Right hindlimb (tissue), 1 donor: ENCODE results near the gene MEIOSIN.
"Not testable (repeated sequence)": the region's sequence is repeated elsewhere in the genome, so short reads cannot be mapped to it uniquely, and the experiment has no call there.

Source experiments
- DNase-seq: peaks from one replicate; pipeline ENCODE4 v3.0.0-alpha.2; 2018

MEIOSIN gene

DNA sequence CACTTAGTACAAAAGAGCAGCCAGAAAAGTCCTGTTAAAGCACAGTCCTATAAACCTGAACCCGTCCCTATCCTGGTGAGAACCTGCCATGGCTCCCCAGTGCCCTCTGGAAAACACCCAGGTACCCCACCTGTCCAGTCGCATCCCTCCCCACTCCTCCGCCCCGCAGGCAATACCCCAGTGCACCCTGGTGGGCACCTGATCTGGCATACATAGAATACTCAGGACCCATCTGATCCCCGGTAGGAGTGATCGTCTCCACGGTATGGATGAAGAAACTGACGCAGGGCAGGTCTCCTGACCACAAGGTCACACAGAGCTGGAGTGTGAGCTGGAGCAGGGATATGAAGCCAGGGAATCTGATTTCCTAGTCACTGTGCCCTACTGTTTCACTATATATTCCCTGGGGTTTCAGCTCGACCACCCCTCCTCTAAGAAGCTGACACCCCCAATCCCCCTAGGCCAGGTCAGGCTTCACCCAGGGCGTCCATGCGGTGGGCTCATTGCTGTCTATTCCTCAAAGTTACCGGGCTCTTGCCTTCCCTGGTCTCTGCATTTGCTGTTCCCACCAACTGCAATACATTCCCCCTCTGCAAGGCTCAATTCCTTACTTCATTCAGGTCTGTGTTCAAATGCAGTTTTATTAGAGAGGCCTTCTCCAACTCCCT is 15.1 kb upstream of the MEIOSIN start:
- DNase-seq: no peak

DNA sequence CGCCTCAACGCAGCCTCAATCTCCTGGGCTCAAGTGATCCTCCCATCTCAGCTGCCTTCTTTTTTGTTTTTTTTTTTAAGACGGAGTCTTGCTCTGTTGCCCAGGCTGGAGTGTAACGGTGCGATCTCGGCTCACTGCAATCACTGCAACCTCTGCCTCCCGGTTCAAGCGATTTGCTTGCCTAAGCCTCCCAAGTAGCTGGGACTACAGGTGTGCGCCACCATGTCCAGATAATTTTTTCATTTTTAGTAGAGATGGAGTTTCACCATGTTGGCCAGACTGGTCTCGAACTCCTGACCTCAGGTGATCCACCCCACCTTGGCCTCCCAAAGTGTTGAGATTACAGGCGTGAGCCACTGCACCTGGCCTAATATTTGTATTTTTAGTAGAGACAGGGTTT is 13.2 kb upstream of the MEIOSIN start:
- not testable (repeated sequence) for DNase-seq

DNA sequence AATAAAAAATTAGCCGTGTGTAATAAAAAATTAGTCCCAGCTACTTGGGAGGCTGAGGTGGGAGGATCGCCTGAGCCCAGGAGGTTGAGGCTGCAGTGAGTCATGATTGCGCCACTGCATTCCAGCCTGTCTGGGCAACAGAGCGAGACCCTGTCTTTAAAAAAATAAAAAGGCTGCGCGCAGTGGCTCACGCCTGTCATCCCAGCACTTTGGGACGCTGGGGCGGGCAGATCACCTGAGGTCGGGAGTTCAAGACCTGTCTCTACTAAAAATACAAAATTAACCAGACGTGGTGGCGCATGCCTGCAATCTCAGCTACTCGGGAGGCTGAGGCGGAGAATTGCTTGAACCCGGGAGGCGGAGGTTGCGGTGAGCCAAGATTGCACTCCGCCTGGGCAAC is 4.6 kb upstream of the MEIOSIN start:
- DNase-seq: not testable (repeated sequence)

DNA sequence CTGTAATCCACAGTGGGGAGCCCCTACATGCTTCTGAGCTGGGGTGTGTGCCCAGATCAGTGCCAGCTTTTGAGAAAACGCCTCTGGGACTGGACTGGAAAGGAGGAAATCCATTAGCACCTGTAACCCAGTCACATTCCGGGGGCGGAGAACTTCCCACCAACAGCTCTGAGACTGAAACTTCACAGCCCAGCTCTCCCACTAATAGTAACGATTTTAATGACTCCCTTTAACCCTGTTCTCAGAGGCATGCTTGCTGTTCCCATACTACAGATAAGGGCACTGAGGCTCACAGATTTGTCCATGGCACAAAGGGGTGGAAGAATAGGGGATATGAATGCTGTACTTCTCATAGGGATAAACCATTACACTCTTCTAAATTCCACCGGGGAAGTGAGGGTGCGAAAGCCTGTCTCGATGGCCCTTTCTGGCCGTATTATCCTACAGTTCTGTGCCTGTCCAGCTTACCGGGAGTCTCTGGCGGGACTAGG is 3.4 kb upstream of the MEIOSIN start:
- DNase-seq: no peak

DNA sequence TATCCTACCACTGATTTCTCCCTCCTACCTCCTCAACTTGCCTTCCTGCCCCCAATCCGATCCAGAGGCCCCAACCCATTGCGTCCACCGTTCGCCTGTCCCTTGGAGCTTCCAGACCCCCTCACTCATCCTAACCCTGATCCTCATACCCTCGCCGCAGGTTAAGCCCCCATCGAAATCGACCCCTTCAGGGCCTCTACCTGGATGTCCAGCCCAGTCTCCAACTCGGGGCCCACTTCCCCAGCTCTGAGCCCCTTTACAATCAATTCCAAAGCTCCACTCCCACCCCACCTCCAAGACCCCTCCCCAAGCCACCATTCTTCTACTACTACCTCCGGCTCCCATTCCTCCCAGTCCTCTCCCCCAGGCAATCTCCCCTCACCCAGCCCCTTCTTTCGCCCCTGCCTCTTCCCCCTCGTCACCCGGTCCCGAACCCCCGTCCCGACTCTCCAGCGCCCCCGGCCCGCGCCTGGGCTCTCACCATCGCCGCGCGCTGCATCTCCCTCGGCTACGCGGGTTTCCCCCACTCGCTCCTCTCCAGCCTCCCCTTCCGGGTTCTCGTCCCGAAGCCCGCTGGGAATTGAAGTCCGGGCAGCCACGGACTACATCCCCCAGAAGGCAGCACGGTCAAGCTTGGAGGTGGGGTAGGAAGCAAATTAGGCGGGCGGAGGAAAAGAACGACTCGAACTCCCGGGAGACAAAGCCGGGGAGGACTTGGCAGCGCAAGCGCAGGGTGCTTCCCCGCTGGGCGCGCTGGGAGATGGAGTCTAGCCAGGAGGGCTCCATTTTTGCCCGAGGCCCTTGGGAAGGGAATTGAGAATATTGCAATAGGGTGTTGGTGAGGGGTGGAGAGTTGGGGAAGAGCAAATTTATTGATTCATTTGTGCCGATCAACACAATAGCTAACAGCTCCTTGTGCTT is 2.6 kb upstream of the MEIOSIN start, which contains the start of gene FBXO46:
Gene FBXO46 (minus strand): TSS at position 529 of the 921 bp plus-strand sequence. CDS start 17,401 bp downstream, outside the sequence.
- peak; percentile 98 for DNase-seq

- DNase-seq: no peak
These were observed 6.5 kb downstream of the MEIOSIN start for GRCh38 chr19:45739498-45740439.

- DNase-seq: no peak
These were observed 9.7 kb downstream of the MEIOSIN start for GRCh38 chr19:45742969-45743368.

- no peak for DNase-seq
These were observed 12.4 kb downstream of the MEIOSIN start for GRCh38 chr19:45745606-45746005.

DNA sequence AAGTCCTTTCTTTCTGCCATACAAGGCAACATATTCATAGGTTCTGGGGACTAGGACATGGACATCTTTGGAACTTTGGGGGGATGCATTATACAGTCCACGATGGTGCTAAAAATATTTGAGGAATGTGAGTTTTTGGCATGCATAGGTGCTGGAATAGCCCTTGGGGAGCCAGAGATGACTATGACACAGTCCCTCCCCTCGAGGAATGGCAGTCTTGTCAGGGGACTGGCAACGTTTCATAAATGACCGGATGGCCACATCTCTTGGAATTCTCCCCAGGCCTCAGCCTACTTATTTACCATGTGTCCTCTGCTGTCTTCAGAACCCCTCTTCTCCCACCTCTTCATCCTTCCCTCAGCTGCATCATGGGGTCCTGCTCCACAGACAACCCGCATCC is 13.6 kb downstream of the MEIOSIN start:
- DNase-seq: no peak

DNA sequence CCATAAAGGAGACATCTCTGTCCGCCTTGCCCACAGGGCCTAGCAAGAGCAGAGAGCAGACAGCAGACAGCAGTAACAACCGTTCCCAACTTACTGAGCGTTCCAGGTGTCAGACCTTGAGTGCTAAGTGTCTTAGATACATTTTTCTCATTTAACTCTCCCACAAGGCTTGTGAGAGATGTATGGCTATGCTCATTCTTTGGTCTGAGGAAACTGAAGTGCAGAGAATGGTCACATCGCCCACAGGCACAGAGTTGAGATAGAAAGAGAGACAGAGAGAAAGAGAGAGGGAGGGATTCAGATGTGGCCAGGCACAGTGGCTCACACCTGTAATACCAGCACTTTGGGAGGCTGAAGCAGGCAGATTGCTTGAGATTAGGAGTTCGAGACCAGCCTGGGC is 14.3 kb downstream of the MEIOSIN start:
- no peak for DNase-seq

DNA sequence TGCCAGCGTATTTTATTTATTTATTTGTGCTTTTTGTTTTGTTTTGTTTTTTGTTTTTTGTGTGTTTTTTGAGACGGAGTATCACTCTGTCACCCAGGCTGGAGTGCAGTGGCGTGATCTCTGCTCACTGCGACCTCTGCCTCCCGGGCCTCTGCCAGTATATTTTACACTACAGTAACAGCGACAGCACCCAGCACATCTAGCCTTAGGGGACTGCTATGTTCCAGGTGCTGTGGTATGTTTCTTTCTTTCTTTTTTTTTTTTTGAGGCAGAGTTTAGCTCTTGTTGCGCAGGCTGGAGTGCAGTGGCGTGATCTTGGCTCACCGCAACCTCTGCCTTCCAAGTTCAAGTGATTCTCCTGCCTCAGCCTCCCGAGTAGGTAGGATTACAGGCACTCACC is 18.2 kb downstream of the MEIOSIN start:
- not testable (repeated sequence) for DNase-seq

- DNase-seq: no peak
These were observed 19.4 kb downstream of the MEIOSIN start for GRCh38 chr19:45752639-45753038.

- no peak for DNase-seq
These were observed 20.3 kb downstream of the MEIOSIN start for GRCh38 chr19:45753548-45753947.

DNA sequence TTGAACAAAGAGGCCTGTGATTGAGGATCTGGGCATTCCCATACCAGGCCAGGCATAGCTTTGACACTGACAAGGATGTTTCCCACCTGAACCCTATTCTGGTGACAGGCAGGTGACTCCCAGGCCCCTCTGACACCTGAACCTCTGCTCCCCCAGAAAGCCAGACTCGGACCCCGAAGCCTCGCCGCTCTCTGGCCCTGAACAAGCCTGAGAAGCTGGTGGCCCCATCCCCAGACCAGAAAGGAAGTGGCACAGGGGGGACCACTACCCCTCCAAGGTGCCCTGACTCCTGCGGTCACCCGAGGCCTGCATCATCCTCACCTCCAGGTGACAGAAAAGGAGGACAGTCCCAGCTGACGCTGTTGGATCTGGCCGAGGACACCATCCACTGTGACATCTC is 21.1 kb downstream of the MEIOSIN start:
- DNase-seq: no peak

- no peak for DNase-seq
These were observed 24.5 kb downstream of the MEIOSIN start for GRCh38 chr19:45757695-45758094.

DNA sequence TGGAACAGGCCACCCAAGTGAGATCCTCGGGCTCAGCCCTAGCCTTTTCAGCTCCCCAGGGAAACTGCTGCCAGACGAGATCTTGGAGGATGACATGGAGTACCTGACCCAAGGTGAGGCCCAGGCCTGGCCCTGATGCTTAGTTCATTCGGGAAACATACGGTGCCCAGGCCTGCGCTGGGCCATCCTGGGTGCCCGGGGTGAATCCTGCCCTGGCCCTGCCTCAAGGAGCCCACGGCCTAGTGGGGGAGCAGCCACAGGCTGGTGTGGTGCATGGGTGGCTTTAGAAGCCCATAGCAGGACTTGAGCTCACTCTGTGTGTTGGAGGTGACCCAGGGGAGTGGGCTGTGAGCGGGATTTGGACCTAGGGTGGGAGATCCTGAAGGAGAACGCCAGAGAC is 25.7 kb downstream of the MEIOSIN start:
- no peak for DNase-seq

DNA sequence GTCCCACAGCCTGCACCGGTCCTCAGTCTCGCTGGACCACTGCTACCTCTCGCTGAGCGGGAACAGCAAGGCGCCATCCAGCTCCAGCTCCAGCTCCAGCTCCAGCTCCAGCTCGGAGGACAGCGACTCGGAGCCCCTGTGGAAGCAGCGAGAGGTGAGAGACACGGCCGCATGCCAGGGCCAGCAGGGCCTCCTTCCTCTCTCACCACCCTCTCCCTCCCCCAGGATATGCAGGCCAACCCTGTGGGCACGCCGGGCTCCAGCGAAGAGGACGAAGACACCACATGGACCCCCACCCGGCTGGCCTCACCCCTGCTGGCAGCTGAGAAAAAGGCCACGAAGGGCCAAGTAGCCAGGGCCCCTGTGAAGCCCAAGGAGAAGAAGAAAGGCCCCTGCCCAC is 28.5 kb downstream of the MEIOSIN start:
- DNase-seq: no peak

DNA sequence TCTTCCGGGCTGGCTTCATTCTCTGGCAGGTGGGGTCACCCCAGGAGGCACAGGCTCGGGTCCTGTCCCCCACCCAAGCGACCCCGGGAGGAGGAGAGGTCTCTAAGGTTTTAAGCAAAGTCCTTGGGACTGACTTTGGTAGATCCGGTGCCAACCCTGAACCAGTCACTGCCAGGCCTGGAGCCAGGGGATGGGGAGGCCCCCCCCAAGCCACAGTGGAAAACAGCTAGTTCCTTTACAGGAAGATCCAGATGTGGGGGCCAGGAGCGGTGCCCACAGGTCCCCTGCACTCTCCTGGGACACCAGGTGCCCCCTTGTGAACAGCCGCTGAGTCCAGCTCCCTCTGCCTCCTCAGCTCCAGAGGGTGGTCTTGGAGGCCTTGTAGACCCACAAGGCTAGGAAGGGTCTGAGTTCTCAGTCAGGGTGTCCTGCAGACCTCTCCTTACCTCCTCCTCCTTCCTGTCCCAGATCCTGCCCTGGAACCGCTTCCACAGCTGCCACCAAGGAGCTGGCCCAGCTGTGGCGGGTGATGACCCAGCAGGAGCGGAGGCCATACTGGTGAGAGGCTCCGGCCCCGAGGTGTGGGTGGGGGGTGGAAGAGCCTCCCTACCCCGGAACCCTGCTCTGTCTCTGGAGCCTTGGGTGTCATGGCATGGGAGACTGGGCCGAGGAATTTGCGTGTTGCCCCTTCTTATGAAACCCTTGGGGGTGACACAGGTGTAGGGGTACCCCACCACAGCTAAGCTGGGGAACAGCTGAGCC is 29.8 kb downstream of the MEIOSIN start:
- DNase-seq: peak; percentile 22

DNA sequence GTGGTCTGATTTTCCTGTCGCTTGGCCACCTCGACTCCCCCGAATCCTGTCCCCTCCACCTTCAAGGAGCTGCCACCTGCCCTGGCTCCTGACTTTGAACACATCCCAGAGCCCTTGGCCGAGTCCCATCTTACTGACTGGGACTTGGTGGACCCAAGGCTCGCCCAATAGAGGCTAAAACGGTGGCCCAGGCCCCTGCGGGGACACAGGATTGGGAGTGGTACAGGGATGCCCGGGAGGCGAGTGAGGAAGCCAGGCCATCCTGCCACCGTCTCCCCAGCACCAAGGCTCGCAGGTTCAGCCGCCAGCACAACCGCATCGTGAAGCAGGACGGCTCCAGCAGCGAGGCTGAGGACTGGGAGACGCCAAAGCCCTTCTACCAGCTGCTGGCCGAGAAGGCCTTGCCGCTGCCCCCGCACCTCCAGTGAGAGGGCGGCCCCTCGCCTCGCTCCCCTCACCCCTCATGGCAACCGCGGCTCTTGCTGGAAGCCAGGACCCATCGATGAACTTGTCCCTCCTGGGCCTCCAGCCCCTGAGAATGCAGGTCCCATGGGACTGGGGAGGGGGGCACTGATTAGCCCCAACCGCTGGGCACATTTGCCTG is 30.6 kb downstream of the MEIOSIN start:
- DNase-seq: peak; percentile 33

DNA sequence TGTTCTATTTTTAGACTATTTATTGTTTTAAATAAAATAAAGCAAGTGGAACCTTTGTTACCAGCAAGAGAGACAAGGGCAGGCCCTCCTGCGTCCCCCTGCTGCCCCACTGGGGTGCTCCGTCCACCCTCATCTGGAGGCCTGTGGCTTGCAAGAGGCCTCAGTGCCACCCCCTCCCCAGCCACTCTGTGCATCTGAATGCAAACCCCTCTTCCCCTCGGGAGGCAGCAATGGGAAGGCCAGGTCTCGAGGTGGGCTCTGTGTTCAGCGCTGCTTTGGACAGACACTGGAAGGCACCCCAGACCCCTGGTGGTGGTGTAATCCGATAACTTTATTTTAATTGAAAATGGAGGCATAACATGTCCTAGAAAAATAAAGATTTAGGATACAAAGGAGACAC is 31.2 kb downstream of the MEIOSIN start:
- DNase-seq: peak; percentile 32

- DNase-seq: peak; percentile 52
These were observed 31.9 kb downstream of the MEIOSIN start for GRCh38 chr19:45764945-45765701.
